SH-SY5Y (cell line): ENCODE data around the gene LPCAT1.

ENCODE experiments used
- GATA2 ChIP-seq: IDR thresholded peaks from 2 replicates; pipeline ENCODE4 v1.6.1; 2011; ENCODE audit warnings: mild to moderate bottlenecking, low read depth, low read length
- GATA3 ChIP-seq: IDR thresholded peaks from 2 replicates; pipeline ENCODE4 v1.6.1; 2011; ENCODE audit warnings: low read depth, mild to moderate bottlenecking, low read length, moderate library complexity

LPCAT1 gene

DNA sequence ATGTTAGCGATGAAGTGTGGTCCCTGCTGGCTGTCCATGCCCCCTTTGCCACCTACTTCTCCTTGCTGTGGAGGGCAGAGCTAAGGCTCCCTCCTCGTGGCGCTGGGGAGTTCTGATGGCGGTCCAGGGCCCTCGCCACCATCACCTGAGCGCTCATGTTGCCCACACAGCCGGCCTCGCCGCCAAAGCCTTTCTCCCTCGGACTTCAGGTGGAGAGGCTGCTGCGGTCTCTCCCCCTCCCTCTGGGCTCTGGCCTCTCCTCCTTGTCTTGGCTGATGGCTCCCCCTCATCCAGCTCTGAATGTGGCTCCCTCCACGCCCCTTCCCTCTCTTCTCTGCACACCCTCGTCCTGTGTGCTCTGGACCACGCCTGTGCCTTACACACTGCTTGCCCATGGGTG is 14.5 kb upstream of the LPCAT1 start:
- no peak for TF ChIP-seq GATA2
- TF ChIP-seq GATA3 = no peak

DNA sequence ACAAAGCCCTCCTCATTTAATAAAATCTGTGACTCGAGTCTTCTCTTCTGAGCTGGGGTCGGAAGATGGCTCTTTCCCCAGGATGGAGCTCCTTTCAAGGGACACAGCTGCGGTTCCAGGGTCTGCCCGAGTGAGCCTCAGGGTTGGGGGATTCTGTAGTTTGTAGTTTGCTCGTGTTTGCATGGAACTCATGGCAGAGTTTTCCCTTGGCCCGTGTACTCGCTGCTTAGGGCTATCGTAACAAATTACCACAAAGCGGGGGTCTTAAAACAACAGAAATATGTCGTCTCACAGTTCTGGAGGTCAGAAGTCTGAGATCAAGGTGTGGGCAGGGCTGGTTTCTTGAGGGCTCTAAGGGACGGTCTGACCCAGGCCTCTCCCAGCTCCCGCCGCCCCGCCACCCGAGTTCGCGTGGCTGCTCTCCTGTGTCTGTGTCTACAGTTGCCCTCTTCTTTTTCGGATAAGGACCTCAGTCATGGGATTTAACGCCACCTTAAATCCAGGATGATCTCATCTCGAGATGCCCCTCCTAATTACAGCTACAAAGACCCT is 13.9 kb upstream of the LPCAT1 start:
- TF ChIP-seq GATA3 = no peak
- TF ChIP-seq GATA2 = no peak

DNA sequence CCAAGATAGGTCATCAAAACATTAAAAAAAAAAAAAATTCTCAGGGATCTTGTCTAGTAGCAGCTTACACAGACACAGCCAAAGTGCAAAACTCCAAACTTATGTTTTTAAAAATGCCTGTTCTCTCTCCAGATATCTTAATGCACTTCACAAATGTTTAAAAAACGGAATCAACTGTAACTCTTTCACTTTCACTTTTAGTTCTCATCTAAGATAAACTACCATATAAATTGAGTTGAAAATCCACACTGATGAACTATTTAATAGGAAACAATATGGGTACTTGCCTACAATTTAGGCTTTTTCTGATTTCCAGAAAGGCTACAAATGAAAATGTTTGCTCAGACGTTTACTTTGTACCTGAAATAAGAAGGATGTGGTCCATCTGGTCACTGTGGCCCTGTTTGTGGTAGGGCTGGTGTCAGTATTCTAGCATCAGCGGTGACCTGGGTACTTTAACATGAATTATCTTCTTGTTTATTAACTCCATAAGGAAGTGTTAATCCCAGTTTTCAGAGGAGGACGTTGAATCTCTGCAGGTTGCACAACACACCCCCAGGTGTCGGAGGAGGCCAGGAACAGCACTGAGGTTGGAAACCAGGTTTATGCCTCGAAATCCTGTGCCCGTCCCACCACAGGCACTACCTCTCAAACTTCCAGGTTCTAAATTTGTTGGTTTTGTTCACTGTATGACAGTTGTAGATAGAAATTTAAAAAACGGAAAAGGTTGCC is 13.3 kb upstream of the LPCAT1 start:
- TF ChIP-seq GATA3 (no peak), GATA2 (no peak)

DNA sequence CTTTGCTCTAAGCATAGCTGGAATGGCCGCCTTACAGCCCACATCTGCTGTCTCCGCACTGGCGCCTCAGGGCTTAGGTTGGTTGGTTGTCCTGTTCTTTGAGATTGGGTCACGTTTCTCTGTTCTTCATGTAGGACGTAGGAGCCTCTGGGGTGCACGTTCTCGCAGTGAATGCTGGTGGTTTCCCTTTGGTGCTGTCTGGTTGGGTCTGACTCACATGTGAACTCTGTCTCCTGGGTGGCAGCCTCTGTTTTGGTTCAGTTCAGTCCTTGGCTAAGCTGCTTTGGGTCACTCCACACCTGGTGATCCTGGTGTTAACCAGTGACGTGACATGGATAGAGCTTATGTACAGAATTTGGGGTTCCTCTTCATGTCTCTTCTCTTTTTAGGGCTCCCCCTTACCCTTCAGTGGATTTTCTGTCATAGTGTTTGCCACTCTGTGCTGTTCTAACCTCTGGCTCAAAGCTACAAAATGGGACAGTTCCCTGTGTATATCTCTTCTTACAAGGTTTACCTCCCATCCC is 12.6 kb upstream of the LPCAT1 start:
- TF ChIP-seq GATA3 (no peak), GATA2 (no peak)

DNA sequence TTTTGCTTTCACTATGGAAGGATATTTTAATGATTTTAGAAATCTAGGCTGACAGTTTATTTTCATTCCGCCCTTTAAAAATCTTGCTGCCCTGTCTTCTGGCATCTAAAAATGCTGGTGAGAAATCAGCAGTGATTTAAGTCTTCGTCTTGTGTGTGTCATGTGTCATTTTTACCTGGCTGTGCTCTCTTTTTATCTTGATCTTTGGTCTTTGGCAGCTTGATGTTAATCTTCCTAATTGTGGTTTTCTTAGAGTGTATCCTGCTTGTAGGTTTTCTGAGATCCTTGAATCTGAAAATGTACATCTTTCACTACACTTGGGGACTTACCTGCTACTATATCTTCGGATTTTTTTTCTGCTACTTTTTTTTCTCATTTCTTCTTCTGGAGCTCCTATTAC is 11.9 kb upstream of the LPCAT1 start:
- TF ChIP-seq GATA3 (no peak), GATA2 (no peak)

DNA sequence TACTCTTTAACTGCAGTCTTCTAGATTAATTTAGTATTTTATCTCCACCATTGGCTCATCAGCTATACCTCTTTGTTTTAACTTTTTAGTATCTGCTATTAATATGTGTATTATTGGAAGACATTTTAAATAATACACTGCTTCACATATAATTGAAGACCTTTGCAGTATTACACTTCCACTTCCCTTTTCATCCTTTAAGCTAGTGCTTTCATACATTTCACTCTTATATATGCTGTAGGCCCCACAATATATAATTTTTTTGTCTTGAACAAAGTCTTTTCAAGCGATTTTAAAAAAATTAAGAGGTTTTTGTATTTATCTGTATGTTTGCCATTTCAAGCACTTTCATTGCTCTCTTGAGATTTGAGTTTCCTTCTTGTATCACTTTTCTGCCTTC is 8.6 kb upstream of the LPCAT1 start:
- TF ChIP-seq GATA3 (no peak), GATA2 (no peak)

DNA sequence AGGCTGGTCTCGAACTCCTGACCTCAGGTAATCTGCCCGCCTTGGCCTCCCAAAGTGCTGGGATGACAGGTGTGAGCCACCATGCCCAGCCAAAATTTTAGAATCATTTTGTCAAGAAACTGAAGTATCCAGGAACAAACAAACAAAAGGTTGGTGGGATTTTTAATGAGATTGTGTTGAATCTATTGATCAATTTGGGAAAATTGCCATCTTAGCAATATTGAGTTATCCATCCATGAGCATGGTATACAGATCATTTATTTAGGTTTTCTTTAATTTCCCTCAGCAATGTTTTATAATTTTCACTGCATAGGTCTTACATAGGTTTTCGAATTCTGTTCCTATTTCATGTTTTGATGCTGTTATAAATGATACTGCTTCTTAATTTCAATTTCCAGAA is 5.7 kb upstream of the LPCAT1 start:
- TF ChIP-seq GATA2 (no peak), GATA3 (no peak)

DNA sequence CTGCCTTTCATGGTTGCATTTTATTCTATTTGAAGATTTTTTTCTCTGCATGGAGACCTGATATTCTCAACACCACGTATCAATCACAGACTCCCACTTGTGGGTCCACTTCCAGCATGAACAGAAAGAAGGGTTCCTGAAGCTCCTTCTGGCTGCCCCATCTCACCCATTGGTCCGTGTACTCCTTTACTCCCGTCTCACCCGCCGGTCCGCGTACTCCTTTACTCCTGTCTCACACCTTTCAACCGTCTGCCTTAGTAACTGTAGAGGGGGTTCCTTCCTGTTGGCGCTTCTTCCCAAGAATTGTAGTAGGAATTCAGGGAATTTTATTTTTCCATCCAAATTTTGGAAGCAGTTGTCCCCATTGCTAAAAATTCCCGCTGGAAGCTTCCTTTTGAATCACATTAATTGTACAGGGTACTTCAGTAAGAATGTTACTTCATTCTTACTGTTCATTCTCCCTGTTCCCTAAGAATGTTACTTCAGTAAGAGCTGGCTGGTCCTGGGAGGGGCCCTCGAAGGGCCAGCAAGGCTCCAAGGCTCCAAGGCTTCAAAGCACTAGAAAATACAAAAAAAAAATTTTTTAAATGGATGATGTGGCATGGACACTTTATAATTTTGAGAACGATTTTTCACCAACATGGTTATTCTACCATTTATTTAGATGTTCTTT is 3.9 kb upstream of the LPCAT1 start:
- TF ChIP-seq GATA3 = no peak
- TF ChIP-seq GATA2 = no peak

DNA sequence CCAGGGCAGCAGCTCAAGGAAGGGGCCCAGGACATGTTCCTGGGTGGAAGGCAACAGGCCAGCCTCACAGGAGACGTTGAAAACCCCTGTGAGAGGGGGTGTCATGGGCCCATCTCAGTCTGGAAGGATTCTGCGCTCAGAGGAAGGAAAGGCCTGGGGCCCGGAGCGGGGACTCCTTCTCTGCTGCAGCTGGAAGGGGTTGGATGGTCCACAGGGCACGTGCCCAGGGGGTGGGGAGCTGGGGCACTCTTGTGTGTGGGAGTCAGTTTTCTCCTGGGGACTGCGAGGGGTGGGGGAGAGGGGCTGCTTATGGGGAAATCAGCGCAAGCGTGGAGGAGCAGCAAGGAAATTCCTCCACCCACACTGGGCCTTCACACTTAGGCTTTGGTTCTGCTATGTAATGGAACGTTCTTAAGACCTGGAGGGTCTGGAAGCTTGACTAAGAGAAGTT is 2.9 kb upstream of the LPCAT1 start:
- no peak for TF ChIP-seq GATA3
- no peak for TF ChIP-seq GATA2

DNA sequence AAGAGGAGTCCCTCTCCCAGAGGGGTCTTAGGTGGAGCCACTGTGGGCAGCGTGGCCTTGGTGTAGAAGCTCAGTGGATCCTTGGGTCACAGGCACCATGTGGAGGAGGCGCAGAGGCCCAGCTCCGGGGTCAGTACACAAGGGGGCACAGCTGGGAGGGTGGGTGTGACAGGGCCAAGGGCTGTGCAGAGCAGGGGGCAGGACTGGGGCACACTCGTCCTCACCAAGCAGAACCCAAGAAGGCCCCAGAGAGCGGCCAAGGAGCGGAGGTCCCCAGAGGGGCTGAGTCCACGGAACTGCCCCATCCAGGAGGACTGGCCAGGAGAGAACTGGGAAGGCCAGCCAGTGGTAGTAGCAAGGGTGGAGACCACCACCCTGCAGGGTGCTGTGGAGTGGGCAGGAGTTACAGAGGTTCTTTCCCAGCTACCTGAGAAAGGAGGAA is 2.5 kb upstream of the LPCAT1 start:
- TF ChIP-seq GATA3 (no peak), GATA2 (no peak)

DNA sequence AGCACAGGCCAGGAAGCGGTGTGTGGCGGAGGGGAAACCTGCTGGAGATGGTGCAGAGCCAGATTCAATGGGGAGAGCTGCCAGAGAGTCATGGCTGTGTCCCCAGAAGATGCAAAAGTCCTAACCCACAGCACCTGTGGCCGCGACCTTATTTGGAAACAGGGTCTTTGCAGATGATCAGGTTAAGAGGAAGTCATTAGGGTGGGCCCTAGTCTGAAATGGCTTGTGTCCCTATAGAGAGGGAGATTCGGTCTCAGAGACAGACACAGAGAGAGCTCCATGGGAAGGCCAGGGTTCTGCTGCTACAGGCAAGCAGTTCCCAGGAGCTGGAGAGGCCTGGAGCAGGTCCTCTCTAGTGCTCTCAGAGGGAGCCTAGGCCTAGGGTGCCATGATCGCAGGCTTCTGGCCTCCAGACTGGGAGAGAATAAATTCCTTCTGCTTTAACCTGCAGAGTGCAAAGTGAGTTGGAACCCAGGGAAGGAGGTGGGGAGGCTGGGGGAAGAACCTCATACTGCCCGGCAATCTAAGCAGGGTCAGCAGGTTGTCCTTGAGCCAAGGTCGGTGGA is 1.9 kb upstream of the LPCAT1 start:
- no peak for TF ChIP-seq GATA3
- TF ChIP-seq GATA2 = no peak

DNA sequence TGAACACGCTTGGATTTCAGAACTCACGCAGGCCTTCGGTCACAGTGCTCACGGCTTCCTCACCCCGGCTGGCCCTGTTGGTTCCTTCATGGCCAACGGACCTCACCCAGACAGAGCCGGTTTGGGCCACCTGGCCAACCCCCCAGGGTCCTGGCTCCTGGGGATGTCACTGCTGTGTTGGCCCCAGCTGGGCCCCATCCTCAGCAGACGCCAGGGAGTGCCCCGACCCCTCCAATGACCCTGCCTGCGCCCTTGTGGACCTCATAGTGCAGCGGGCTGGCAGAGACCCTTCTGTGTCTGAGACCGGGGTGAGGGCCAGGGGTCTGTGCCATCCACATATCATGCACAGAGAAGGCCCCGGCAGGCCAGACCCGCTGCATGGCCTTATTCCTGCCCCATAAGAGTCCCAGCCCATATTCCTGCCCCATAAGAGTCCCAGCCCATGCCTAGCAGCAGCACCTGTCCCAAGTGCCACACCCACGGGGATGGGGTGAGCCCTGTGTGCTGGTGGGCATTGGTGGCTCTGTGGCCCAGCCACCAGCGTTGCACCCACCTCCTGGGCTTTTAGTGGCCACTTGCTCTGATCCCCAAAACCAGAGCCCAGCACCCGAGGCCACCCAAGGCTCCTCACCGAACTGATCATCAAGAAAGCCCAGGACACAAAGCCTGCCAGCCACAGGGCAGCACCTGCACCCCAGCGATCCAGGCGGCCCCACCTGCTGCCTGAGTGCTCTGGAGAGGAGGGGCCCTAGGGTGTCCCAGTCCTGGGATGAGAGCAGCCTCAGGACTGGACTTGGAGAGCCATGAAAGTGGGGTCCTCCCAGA is 1.3 kb upstream of the LPCAT1 start:
- no peak for TF ChIP-seq GATA2
- TF ChIP-seq GATA3 = no peak

DNA sequence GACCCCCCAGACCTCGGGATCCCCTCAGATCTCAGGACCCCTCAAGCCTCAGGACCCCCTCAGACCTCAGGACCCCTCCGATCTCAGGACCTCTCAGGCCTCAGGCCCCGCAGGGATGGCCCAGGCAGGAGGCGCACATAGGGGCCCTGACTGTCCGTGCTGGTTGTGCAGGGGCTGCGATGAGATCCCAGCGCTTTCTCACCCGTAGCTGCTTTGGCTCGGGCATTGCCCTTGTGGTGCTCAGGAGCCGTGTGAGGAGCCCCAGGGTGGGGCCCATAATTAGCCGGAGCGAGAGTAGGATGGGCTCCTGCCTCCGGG is 680 bp upstream of the LPCAT1 start:
- TF ChIP-seq GATA3 (no peak), GATA2 (no peak)

DNA sequence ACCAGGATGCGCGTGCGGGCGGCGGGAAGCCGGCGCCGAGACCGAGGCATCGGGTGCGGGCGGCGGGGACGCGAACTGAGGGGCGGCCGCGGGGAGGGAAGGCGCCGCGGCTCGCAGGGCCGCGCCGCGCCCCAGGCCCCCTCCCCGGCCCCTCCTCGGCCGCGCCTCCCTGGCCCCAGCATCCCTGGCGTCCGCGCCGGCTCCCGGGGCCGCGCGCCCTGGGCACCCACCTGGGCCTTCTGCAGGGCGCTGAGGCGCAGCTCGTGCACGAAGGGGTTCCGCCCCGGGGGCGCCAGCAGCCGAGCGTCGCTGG is 324 bp downstream of the LPCAT1 start:
- TF ChIP-seq GATA3 (no peak), GATA2 (no peak)
